Thymus (tissue), 11 donors: Measurements from ENCODE around the gene GNAI1. TPM values are rescaled to one million over a fixed set of nuclear protein-coding genes. Genes with fewer than 3 reads are reported as not detected.

Experiments
- DNase-seq, 9 donors: peaks; one replicate each; pipeline ENCODE4 v3.0.0-alpha.2; 2013; ENCODE audit warnings: low spot score in 9 of 9, low read depth in 6 of 9, missing footprints in 1 of 9
- H3K27ac ChIP-seq, 2 donors: one replicate each; pipeline ENCODE4 v1.5.1; 2013; ENCODE audit warnings: control low read depth in 1 of 2, low read depth in 1 of 2, low read length in 1 of 2, mild to moderate bottlenecking in 1 of 2, moderate library complexity in 1 of 2
- H3K27me3 ChIP-seq, 2 donors: one replicate each; pipeline ENCODE4 v1.5.1; 2013; ENCODE audit warnings: low read length in 1 of 2; ENCODE audit not compliant: control insufficient read depth in 2 of 2, insufficient read depth in 1 of 2
- H3K36me3 ChIP-seq, 2 donors: one replicate each; pipeline ENCODE4 v1.5.1; 2013; ENCODE audit warnings: low read length in 1 of 2, mild to moderate bottlenecking in 1 of 2, moderate library complexity in 1 of 2; ENCODE audit not compliant: control insufficient read depth in 2 of 2, insufficient read depth in 2 of 2
- H3K4me1 ChIP-seq, 2 donors: one replicate each; pipeline ENCODE4 v1.5.1; 2013; ENCODE audit warnings: low read length in 2 of 2; ENCODE audit not compliant: control insufficient read depth in 2 of 2, insufficient read depth in 2 of 2
- H3K4me3 ChIP-seq, 2 donors: one replicate each; pipeline ENCODE4 v1.5.1; 2013; ENCODE audit warnings: low read length in 2 of 2, control low read depth in 1 of 2, mild to moderate bottlenecking in 1 of 2
- H3K9me3 ChIP-seq, 2 donors: one replicate each; pipeline ENCODE4 v1.5.1; 2013; ENCODE audit warnings: low read length in 1 of 2, mild to moderate bottlenecking in 1 of 2; ENCODE audit not compliant: control insufficient read depth in 2 of 2, insufficient read depth in 1 of 2
- WGBS: extraction: QIAGEN DNeasy Blood & Tissue Kit; methylation state at CpG from one replicate; pipeline ENCODE4 v1.1.7; 2013; 5-methylcytosine and 5-hydroxymethylcytosine counted together
- polyA plus RNA-seq: library from polyadenylated mRNA; stranded (reverse); fragments of 200-250 nt; gene quantifications from one replicate; pipeline ENCODE4 v1.2.3, GENCODE V29; 2013
- total RNA-seq: library from RNA; stranded (reverse); fragments of 120-200 nt; gene quantifications from one replicate; pipeline ENCODE4 v1.2.4, GENCODE V29; 2013
- donor health status: healthy.

The GNAI1 gene
- total and polyA plus RNA-seq, 2 donors = 10.2 to 12.6 TPM

- peaks cover 3 to 5% of the 10 kb centered on the region in 2 donors for H3K4me1 ChIP-seq
- no peaks in the 10 kb centered on the region for H3K9me3 ChIP-seq
- no peaks in the 10 kb centered on the region for H3K27me3 ChIP-seq
- H3K36me3 ChIP-seq = no peaks in the 10 kb centered on the region
- H3K27ac ChIP-seq = no peak overlapping the region
- WGBS = 92% methylated on average over 1 of the region's 1 CpG
- DNase-seq = peak in 1 of 9 donors; percentile 41
- H3K4me3 ChIP-seq = no peak overlapping the region
Observed at GRCh38 chr7:80127412-80128160, 7.0 kb upstream of the GNAI1 start.

- H3K27ac ChIP-seq = no peak overlapping the region
- peaks cover 0 to 2% of the 10 kb centered on the region in 2 donors for H3K27me3 ChIP-seq
- H3K4me3 ChIP-seq = no peak overlapping the region
- no peaks in the 10 kb centered on the region for H3K36me3 ChIP-seq
- H3K9me3 ChIP-seq = no peaks in the 10 kb centered on the region
- WGBS = 95% methylated on average over 3 of the region's 3 CpGs
- H3K4me1 ChIP-seq = peaks cover 3 to 12% of the 10 kb centered on the region in 2 donors
- DNase-seq = no peak
Observed at GRCh38 chr7:80128918-80129317, 5.7 kb upstream of the GNAI1 start.

GRCh38 chr7:80129785-80130184, 4.8 kb upstream of the GNAI1 start:
- Histone ChIP-seq H3K4me1 (peaks cover 0 to 13% of the 10 kb centered on the region in 2 donors), H3K4me3 (no peak overlapping the region), H3K27me3 (peaks cover under 1 to 8% of the 10 kb centered on the region in 2 donors), H3K36me3 (no peaks in the 10 kb centered on the region), H3K9me3 (no peaks in the 10 kb centered on the region), H3K27ac (no peak overlapping the region)
- DNase-seq = no peak

GRCh38 chr7:80131675-80132435, 2.8 kb upstream of the GNAI1 start:
- DNase-seq = no peak
- no peak overlapping the region for H3K4me3 ChIP-seq
- H3K36me3 ChIP-seq = no peaks in the 10 kb centered on the region
- peaks cover 7 to 29% of the 10 kb centered on the region in 2 donors for H3K27me3 ChIP-seq
- WGBS = 85% methylated on average over 2 of the region's 2 CpGs
- peaks cover 4 to 18% of the 10 kb centered on the region in 2 donors for H3K4me1 ChIP-seq
- H3K9me3 ChIP-seq = no peaks in the 10 kb centered on the region
- H3K27ac ChIP-seq = no peak overlapping the region

- no peak overlapping the region for H3K27ac ChIP-seq
- DNase-seq = no peak
- WGBS = 65% methylated on average over 3 of the region's 3 CpGs
Observed at GRCh38 chr7:80132594-80132993, 2.0 kb upstream of the GNAI1 start.

GRCh38 chr7:80133361-80134114, 1.1 kb upstream of the GNAI1 start:
- Histone ChIP-seq H3K27me3 (peaks cover 8 to 40% of the 10 kb centered on the region in 2 donors), H3K27ac (no peak overlapping the region), H3K4me1 (peaks cover 4 to 18% of the 10 kb centered on the region in 2 donors), H3K9me3 (no peaks in the 10 kb centered on the region), H3K4me3 (no peak overlapping the region), H3K36me3 (no peaks in the 10 kb centered on the region)
- WGBS = 58% methylated on average over 8 of the region's 8 CpGs
- DNase-seq = peak in 3 of 9 donors; percentile 31 to 57 (median 41)

More at GRCh38 chr7:80132594-80132993, 2.0 kb upstream of the GNAI1 start:
- Histone ChIP-seq H3K4me1 (peaks cover 4 to 18% of the 10 kb centered on the region in 2 donors), H3K4me3 (no peak overlapping the region), H3K36me3 (no peaks in the 10 kb centered on the region), H3K27me3 (peaks cover 8 to 36% of the 10 kb centered on the region in 2 donors), H3K9me3 (no peaks in the 10 kb centered on the region)

- peak overlapping the region; percentile 46 to 74 for H3K4me3 ChIP-seq
- H3K4me1 ChIP-seq = peaks cover 4 to 18% of the 10 kb centered on the region in 2 donors
- peak overlapping the region in 1 of 2 donors; percentile 46 for H3K27ac ChIP-seq
- 19% methylated on average over 12 of the region's 12 CpGs for WGBS
- no peaks in the 10 kb centered on the region for H3K9me3 ChIP-seq
- no peaks in the 10 kb centered on the region for H3K36me3 ChIP-seq
- no peak for DNase-seq
- H3K27me3 ChIP-seq = peaks cover 10 to 42% of the 10 kb centered on the region in 2 donors
Observed at GRCh38 chr7:80134115-80134535, 506 bp upstream of the GNAI1 start.

- WGBS = under 1% methylated on average over 58 of the region's 58 CpGs
- peak overlapping the region; percentile 64 to 74 for H3K4me3 ChIP-seq
- peak in 4 of 9 donors; percentile 6 to 50 (median 22) for DNase-seq
- H3K36me3 ChIP-seq = no peaks in the 10 kb centered on the region
- peaks cover 10 to 42% of the 10 kb centered on the region in 2 donors for H3K27me3 ChIP-seq
- H3K27ac ChIP-seq = peak overlapping the region in 1 of 2 donors; percentile 85
- H3K4me1 ChIP-seq = peaks cover 4 to 18% of the 10 kb centered on the region in 2 donors
- H3K9me3 ChIP-seq = no peaks in the 10 kb centered on the region
Observed at GRCh38 chr7:80135309-80136104, 876 bp downstream of the GNAI1 start.
